Measurements from ENCODE around the gene MCTP2.
A peak's percentile ranks its signal among the peaks of the same experiment; 100 is the strongest.

MCTP2 gene

GRCh38 chr15:94259863-94260262 is 28.5 kb downstream of the MCTP2 start:
- no peak overlapping the region for H3K4me3 ChIP-seq (ENCODE audit: low read length)
- DNase-seq (ENCODE audit: low read depth), result no peak
- TF ChIP-seq, protein P1, sequence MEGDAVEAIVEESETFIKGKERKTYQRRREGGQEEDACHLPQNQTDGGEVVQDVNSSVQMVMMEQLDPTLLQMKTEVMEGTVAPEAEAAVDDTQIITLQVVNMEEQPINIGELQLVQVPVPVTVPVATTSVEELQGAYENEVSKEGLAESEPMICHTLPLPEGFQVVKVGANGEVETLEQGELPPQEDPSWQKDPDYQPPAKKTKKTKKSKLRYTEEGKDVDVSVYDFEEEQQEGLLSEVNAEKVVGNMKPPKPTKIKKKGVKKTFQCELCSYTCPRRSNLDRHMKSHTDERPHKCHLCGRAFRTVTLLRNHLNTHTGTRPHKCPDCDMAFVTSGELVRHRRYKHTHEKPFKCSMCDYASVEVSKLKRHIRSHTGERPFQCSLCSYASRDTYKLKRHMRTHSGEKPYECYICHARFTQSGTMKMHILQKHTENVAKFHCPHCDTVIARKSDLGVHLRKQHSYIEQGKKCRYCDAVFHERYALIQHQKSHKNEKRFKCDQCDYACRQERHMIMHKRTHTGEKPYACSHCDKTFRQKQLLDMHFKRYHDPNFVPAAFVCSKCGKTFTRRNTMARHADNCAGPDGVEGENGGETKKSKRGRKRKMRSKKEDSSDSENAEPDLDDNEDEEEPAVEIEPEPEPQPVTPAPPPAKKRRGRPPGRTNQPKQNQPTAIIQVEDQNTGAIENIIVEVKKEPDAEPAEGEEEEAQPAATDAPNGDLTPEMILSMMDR (IDR thresholded peaks at IDR 0.05; ENCODE audit: insufficient read depth, low read depth, low read length, missing control alignments), result no peak

- no peak for DNase-seq (ENCODE audit: low read depth)
- TF ChIP-seq, protein P1 (IDR thresholded peaks at IDR 0.05; ENCODE audit: insufficient read depth, low read depth, low read length, missing control alignments), result no peak
- no peak overlapping the region for H3K4me3 ChIP-seq (ENCODE audit: low read length)
Measured at GRCh38 chr15:94262201-94262600, 30.8 kb downstream of the MCTP2 start.

- H3K4me3 ChIP-seq (ENCODE audit: low read length), result no peak overlapping the region
- TF ChIP-seq, protein P1 (IDR thresholded peaks at IDR 0.05; ENCODE audit: insufficient read depth, low read depth, low read length, missing control alignments), result no peak
- peak; percentile 80 for DNase-seq (ENCODE audit: low read depth)
Measured at GRCh38 chr15:94263341-94264273, 32.2 kb downstream of the MCTP2 start.

DNA sequence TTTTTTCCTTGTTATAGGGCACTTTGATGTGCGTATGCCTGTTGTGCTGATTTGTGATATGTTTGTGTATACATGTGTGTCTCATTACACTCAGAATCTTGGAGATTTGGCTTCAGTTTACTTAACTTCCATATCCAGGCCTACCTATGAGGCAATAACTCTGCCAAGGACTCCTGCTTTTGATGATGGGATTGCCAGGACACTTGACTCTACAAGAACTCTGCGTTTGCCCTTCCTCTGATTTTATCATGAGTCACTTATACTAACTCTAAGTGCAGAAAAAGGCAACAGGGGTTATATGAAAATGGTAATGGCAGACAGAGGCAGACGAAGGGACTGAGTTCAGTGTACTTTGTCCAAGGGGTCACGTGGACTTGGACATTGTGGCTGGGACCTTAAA is 33.6 kb downstream of the MCTP2 start:
- no peak overlapping the region for H3K4me3 ChIP-seq (ENCODE audit: low read length)
- DNase-seq (ENCODE audit: low read depth), result peak; percentile 87
- TF ChIP-seq, protein P1 (IDR thresholded peaks at IDR 0.05; ENCODE audit: insufficient read depth, low read depth, low read length, missing control alignments), result no peak

DNA sequence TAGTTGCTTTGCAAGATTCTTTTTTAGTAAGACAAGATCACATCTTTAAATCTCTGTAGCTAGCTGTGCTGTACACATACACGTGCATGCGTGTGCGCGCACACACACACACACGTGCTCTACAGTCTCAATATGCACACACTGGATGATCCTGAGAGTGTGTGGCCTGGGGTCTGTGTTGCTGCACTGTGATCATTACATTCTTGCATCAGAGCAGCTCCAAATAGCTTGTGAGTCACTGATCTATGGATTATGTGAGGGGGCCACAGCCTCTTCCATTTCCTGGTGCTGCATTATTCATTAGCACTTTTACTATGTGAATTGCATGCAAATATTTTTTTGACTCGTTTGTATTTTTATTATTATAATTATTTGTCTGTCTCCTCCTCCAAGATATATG is 34.6 kb downstream of the MCTP2 start:
- TF ChIP-seq, protein P1 (IDR thresholded peaks at IDR 0.05; ENCODE audit: insufficient read depth, low read depth, low read length, missing control alignments), result no peak
- peak; percentile 39 for DNase-seq (ENCODE audit: low read depth)
- no peak overlapping the region for H3K4me3 ChIP-seq (ENCODE audit: low read length)

- TF ChIP-seq, protein P1 (IDR thresholded peaks at IDR 0.05; ENCODE audit: insufficient read depth, low read depth, low read length, missing control alignments), result no peak
- DNase-seq (ENCODE audit: low read depth), result no peak
- no peak overlapping the region for H3K4me3 ChIP-seq (ENCODE audit: low read length)
Measured at GRCh38 chr15:94266789-94267188, 35.4 kb downstream of the MCTP2 start.

All from epithelial cell of esophagus (primary cell).